HG02973 (cell line): ENCODE measurements around the gene EPYC.
A peak's percentile ranks its signal among the peaks of the same experiment; 100 is the strongest.
"Not testable (repeated sequence)": the region's sequence is repeated elsewhere in the genome, so short reads cannot be mapped to it uniquely, and the experiment has no call there.

Experiments
- ATAC-seq: cut with Tn5 transposase; IDR thresholded peaks from one replicate; pipeline ENCODE4 v1.9.1; 2021; ENCODE audit warnings: moderate library complexity; ENCODE audit not compliant: unreplicated experiment

Gene EPYC

DNA sequence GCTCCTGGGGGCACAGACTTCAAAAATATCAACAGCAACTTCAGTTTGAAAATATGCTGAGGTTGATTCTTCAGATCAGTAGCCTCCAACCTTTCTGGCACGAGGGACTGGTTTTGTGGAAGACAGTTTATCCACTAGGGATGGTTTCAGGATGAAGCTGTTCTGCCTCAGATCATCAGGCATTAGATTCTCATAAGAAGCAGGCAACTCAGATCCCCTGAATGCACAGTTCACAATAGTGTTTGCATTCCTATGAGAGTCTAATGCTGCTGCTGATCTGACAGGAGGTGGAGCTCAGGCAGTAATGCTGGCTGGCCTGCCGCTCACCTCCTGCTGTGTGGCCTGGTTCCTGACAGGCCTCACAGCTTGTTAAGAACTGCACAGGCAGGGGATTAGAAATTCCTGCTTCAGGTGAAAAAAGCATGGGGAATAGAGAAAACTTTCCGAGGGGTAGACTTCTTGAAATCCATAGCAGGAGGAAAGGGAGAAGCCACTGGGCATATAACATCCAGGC lies 12.8 kb downstream of the EPYC start:
- ATAC-seq: no peak

DNA sequence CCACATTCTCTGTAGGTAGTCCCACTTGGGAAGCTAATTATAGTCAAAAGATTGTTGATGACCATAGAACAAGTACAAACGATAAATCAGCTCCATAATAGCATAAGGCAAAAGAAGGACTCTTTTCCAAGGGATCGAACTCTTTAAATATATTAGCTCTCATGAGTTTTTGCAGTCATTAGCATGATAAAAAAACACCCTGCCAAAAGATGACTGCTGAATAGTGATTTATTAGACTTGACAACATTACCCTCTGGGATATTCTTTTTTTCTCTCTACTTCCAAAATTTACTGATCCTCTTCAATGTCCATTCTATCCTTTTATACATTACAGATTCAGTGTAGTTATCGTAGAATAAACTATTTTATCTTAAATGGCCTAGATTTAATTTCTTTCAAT lies 14.2 kb downstream of the EPYC start:
- ATAC-seq: no peak

DNA sequence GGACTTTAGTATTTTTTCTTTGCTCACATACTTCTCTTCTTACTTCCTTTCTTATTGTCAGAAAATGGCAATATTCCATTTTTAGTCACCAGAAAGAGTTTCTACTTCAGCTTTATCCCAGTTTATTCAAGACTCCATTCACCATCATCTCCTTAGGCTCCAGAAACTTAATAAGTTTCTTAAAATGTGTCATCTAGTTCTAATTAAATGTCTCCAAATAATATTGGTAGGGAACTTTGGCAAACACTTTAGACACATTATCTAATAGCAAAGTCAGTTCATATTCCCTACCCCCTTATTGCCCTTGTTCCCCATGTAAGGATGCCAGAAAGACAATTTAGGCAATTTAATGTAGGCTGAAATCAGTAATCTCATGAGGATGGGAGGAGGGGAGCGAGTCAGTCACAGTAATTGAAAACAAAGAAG lies 15.1 kb downstream of the EPYC start:
- ATAC-seq: no peak

DNA sequence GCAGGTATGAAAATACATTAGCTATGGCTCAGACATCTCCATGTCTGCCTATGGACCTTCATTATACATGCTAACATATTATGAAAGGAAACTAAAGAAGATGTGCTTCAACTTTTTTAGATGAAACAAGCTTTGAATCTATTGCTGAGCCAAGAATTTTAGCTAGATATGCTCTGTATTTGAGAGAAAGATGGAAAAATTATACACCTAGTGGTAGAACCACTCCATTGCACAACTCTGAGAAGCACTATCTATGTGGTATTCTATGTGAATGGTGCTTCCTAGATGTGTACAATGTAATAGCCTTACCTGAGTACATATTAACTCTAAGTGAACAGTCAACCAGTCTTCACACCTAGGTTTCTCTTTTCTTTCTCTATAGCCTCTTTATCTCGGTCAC lies 17.3 kb downstream of the EPYC start:
- no peak for ATAC-seq

DNA sequence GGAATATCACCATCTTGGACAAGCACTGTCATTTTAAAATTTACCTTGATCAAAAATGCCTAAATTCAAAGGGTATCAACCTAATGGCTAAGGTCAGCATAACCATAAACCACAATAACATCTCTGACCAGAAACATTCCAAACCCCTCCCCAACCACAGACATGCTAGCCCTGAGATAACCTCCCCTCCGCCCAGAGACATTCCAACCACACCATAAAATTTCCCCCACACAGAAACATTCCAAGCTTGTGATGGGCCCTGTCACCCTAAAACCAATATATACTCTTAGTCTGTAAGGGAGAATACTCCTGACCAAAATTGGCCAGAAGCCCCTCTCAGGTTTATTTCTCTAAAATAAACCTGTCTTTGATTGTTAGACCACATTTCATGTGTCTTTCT lies 17.7 kb downstream of the EPYC start:
- no peak for ATAC-seq

DNA sequence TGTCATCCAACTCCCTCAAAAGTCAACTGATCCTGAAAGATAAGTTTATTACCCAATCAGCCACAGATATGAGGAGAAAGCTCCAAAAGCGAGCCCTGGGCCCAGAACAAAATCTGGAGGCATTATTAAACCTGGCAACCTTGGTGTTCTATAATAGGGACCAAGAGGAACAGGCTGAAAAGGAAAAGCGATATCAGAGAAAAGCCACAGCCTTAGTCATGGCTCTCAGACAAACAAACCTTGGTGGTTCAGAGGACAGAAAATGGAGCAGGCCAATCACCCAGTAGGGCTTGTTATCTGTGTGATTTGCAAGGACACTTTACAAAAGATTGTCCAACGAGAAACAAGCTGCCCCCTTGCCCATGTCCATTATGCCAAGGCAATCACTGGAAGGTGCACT lies 19.4 kb downstream of the EPYC start:
- not testable (repeated sequence) for ATAC-seq

DNA sequence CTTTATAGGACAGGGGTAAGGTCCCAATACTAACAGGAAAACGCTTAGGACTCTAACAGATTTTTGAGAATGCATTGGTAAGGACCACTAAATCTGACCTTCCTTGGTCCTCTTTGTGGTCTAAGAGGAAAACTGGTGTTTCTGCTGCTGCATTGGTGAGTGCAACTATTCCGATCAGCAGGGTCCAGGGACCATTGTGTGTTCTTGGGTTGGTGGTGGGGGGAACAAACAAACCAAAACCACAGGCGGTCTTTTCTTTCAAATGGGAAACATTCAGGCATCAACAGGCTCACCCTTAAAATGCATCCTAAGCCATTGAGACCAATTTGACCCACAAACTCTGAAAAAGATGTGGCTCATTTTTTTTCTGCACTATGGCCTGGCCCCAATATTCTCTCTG lies 20.7 kb downstream of the EPYC start:
- ATAC-seq: no peak

DNA sequence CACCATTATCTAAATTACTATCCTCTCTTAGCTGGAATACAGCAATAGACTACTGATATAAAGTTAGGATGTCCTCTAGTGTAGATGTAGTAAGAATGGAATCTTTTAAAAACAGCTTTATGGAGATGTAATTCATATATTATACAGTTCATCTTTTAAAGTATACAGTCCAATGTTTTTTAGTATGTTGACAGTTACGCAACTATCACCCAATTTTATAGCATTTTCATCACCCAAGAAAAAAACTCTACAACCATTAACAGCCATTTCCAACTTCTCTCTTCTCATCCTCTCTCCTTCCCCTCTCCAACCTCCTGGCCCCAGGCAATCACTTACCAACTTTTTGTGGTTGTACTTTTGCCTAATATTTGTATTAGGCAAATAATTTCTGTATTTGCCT lies 22.6 kb downstream of the EPYC start:
- no peak for ATAC-seq

DNA sequence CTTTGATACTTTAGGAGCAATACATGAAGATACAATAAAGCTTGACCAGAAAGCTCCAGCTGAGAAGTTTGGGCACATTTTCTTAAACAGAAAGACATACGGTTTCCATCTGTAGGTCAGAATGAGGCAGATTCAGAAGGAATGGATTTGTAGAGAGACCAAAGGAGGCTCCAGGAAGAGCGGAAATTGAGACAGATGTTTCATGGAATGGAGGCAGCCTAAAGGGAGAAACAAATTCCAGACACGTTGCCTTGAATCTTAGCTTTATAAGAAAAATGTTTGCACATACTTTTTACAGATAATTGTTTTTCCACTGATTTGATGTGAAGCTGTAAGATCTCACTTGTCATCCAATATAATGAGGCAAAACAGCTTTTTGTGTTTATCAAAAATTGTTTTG lies 24.8 kb downstream of the EPYC start:
- no peak for ATAC-seq

DNA sequence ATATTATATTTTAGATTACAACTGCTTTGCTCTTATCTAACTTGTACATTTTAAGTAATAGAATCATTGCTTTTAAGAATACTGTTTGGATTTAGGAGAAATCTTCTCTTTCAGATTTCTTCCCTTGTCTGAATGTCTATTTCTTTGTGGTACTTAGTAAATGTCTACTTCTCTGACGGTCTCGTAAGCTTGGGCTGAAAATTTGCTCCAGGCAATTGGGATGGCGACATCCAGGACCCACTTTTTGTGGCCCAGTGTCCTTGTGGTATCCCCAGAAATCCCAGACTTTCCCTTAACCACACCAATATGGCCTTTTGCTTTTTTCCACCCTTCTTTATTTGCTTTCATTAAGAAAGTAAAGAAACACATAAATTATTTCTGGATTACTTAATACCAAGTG lies 25.8 kb downstream of the EPYC start:
- ATAC-seq: no peak

DNA sequence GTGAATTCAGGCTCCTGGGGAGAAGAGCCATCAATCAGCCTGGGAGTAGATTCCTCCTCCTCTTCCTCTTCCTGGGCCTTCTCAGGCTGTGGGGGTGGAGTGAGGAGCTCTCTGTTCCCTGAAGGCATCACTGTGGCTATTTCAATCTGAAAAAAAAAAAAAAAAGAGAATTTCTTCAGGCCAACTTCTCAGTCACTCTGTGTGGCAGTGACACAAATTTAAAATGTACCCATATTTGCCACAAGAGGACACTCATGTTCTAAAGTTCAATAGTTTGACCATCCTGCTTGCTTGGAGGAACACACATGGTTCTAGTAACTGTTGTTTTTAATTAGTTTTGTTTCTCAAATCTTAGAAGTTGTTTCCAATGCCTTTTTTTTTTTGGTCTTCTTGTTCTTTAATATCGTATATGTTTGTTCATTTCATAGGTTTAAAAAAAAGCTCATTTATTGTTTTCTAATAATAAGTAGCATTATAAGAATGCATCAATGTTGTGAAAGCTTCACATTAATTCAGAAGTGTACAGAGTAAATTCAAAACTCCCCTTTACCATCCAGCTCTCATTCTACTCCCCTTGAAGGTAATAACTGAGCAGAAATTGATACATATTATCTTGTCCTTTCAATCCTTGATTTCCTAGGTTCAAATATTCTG lies 26.5 kb downstream of the EPYC start:
- ATAC-seq: peak; percentile 93

DNA sequence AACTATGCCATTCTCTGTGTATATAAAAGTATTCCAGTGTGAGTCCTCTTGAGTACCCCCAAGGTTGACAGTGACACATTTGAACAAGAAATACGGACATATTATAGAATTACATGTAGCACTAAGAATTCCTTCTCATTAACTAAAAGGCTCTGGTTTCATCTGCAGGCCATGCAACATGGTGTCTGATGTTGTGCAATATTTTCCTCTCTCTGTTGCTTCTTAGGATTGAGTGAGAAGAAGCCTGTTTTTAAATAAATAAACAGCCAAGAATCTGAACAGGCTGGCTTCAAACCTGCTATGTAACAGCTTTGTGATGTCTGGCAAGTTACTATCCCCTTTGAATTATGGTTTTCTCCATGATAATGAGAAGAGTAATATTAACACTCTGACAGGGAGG lies 27.5 kb downstream of the EPYC start:
- no peak for ATAC-seq

DNA sequence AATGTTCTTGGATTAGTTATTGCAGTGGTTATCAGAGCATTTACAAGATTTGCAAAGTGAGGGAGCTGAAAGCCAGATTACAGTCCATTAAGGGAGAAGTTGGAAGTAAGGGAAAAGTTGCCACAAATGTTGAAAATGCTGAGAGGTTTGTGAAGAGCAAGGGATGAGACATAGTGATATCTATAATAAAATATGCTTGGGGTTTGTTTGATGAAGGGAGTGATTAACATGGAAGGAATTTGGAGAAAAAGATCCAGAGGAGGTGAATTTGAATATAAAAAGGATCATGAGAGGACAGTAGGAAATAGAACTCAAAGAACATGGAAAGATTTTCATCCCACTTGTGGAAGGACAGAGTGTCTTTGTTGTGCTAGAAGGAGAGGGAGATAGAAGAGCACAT lies 30.5 kb downstream of the EPYC start:
- ATAC-seq: no peak

DNA sequence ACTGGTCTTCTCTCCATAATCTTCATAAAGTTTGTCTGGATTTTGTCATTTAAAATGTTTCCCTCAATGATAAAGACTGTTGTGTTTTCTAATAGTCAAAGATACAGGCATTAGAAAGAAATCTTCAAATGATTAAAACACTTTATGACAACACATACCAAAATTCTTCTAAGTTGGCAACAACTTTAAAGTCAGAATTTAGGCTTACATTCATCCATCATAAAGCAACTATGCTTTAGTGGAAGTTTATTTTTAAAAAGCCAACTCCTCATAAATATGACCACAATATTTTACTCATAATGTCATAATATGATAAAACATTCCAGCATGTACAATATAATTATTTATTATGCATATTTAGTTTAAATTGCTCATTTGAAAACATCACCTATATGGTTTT lies 32.5 kb downstream of the EPYC start:
- no peak for ATAC-seq

DNA sequence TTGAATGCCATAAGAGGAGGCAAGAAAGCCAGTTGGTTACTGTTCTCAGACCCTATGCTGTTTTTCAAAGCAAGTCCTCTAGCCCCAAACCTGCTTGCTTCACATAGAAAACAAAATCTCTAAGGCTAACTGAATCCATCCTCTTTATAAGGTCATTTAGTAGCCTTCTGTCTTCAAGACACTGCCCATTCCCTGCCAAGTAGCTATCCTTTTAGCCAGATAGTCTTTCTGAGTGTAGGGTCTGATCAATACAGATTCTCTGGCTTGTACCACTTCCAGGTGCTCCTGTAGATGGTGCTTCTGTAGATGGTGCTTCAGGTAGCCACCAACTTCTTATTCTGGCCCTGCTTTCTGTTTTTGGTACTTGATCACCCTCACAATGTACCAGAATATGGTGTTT lies 33.9 kb downstream of the EPYC start:
- no peak for ATAC-seq

DNA sequence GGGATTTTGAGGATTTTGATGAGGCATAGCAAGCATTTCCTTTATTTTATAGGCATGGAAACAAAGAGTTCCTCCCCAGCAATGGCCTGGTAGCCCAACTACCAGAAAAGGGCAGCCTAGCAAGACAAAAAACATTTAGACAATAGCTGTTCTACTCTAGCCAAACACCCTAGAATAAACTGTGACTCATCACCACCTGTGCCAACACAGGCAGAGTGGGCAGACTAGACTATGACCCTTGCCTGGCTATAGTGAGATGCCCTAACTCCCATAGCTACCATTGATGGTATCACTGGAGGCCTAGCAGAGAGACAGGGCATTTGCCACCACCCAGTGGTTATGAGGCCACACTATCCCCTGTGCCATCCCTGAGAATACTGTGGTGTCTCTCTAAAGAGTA lies 34.3 kb downstream of the EPYC start:
- no peak for ATAC-seq

DNA sequence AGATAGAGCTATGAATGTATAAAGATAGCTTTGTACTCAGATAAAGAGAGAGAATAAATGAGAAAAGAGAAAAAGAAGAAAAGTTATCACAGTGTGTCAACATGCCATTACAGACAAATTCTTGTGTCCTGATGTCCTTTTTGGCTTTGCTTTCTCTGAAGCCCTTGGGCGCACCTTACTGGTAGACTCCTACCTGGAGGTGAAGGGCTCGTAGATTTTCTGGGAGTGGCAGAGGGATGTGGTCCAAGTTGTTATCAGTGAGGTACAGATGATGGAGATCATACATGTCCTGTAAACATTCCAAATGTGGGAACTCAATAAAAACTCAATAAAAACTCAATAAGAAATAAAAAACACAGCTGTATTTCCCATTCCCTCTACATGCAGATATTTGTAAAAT lies 34.9 kb downstream of the EPYC start:
- no peak for ATAC-seq

DNA sequence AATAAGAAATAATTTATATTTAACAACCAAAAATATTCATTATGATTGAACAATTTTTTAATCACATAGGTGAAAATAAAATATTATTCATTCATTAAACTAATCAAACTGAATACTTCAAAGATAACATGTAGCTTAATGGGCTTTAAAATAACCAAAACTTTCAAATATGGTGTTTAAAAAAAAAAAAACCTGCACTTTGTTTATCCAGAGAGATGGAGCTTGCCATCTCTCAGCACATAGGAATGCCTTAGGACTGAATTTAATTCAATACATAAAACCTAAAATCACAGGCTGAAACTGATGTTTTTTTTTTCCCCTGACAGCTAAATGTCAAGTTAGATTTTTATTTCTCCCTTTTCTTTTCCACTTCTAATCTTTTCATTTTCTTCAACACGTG lies 35.4 kb downstream of the EPYC start:
- ATAC-seq: no peak

DNA sequence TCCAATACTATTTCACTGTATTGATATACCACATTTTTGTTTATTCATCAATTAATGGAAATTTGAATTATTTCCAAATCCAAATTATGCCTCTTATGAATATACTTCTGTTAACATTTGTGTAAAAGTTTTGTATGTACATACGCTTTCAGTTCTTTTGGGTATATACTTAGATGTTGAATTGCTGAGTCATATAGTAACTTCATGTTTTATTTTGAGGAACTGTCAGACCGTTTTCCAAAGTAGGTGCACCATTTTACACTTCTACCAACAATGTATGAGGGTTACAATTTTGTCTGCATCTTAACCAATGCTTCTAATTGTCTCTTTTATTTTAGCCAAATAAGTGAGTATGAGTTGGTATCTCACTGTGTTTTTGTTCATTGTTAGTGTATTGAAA lies 39.6 kb downstream of the EPYC start:
- ATAC-seq: no peak

DNA sequence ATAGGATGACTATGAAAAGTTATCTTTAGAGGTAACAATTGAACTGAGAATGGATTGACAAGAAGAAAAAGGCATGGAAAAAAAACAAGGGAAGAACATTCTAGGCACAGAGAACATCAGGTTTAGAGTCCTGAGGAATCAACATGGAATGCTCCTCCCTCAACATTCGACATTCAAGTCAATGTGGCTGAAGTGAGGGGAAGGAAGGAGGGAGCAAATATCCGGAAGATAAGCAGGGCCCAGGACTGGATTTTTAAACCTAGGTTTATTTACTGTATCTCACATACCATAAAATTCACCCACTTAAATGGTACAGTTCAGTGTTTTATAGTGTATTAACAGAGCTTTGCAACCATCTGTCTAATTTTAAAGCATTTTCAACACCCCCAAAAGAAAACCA lies 40.2 kb downstream of the EPYC start:
- ATAC-seq: no peak

DNA sequence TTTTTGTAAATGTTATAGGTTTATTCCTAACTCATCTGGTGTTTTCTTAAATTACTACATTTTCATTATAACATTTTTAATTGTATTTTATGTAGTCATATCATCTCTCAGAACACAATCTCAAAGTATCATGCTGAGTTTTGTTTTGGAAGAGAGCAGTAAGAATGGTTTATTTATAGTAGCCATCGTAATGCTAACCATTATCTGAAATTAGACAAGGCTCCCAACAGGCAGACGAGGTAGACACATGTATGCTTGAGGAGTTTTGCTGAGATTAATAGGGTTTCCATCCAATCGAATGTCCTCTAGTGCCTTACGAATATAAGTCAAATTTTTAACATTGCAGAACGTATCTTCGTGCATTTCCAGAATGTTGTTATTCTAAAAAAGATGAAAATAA lies 40.8 kb downstream of the EPYC start:
- no peak for ATAC-seq

DNA sequence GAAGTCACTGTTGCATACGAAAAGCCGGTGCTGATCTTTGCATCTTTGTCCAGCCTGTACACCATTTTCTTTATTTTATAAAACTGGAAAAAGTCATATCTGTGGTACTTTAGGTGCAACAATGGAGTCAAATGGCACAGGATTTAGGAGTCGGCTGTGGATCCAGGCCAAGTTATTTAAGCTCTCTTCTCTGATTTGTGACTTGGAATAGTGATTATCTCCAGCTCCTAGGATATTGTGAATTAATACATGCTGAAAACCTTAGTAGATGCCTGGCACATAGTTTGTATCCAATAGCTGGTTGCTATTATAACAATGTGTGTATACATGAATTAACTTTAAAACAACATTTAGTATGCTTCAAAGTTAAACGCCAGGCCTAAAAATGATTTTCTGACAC lies 43.6 kb downstream of the EPYC start:
- no peak for ATAC-seq

DNA sequence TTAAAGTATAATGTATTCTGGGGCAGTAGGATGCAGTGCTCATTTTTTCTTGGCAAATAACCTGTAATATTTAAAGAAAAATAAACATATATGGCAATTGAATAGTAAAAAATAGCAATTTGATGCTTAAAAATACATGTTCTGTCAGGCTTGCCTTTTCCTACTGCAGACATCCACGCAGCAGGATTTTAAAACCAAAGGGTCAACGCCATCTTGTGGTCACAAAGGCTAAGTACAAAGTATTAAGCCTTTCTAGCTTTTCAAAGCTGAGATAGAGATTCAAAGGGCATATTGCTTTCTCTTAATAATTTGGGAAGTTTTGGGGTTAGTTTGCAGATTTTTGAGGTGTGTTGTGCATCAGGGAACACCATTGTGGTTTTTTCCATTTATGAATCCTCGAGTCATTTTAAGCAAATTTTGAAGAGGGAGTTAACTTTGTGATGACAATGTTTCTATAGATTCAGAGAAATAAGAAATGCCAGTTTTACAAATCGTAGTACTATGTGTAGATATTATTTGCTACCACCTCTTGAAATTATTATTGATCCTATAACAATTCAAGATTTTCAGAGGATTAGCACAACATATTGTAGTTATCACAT lies 45.1 kb downstream of the EPYC start:
- peak; percentile 87 for ATAC-seq
